Esophagus squamous epithelium (tissue), 4 donors: ENCODE data around the gene RTN3.

Source experiments
- CTCF ChIP-seq, 6 experiments: fragments of 450-650 bp in 4 of 6; fragments of 200-600 bp in 2 of 6; sonication (generic) in 2 of 6; IDR thresholded peaks; one replicate each; pipeline ENCODE4 v1.5.1; 2016 to 2019; ENCODE audit warnings: antibody characterized with exemption in 6 of 6, mild to moderate bottlenecking in 4 of 6, moderate library complexity in 4 of 6
- POLR2A ChIP-seq, 4 donors: fragments of 450-650 bp; IDR thresholded peaks; one replicate each; pipeline ENCODE4 v1.6.1; 2017; ENCODE audit warnings: antibody characterized with exemption in 4 of 4, mild to moderate bottlenecking in 4 of 4, moderate library complexity in 3 of 4

- TF ChIP-seq CTCF (IDR thresholded peaks at IDR 0.05) (no peak), POLR2A (IDR thresholded peaks at IDR 0.05) (no peak)
Measured at GRCh38 chr11:63672936-63673539, 8.3 kb upstream of the RTN3 start.
